Vagina (tissue), 2 donors: ENCODE results near the gene MAP1B. TPM values are rescaled to one million over a fixed set of nuclear protein-coding genes. Genes with fewer than 3 reads are reported as not detected.

Source experiments
- DNase-seq, 2 donors: peaks; one replicate each; pipeline ENCODE4 v3.0.0-alpha.2; 2017; ENCODE audit errors: extremely low spot score in 2 of 2
- H3K27ac ChIP-seq: fragments of 200-600 bp; sonication (generic); one replicate; pipeline ENCODE4 v1.5.1; 2019
- H3K27me3 ChIP-seq: fragments of 200-600 bp; sonication (generic); one replicate; pipeline ENCODE4 v1.5.1; 2019
- H3K36me3 ChIP-seq, 2 donors: fragments of 200-600 bp; sonication (generic); one replicate each; pipeline ENCODE4 v1.5.1; 2017 to 2019
- H3K4me1 ChIP-seq: fragments of 200-600 bp; sonication (generic); one replicate; pipeline ENCODE4 v1.5.1; 2019
- H3K4me3 ChIP-seq, 2 donors: fragments of 200-600 bp; sonication (generic); 1 replicate in 1 of 2; 2 replicates in 1 of 2; pipeline ENCODE4 v1.5.1; 2016 to 2019
- H3K9me3 ChIP-seq: fragments of 200-600 bp; sonication (generic); one replicate; pipeline ENCODE4 v1.5.1; 2019
- CTCF ChIP-seq, 3 experiments: fragments of 450-650 bp in 2 of 3; fragments of 200-600 bp in 1 of 3; sonication (generic) in 1 of 3; IDR thresholded peaks; one replicate each; pipeline ENCODE4 v1.5.1; 2017 to 2019; ENCODE audit warnings: antibody characterized with exemption in 3 of 3, mild to moderate bottlenecking in 2 of 3, moderate library complexity in 2 of 3
- POLR2A ChIP-seq, 2 donors: fragments of 450-650 bp; IDR thresholded peaks; one replicate each; pipeline ENCODE4 v1.6.1; 2017; ENCODE audit warnings: antibody characterized with exemption in 2 of 2, mild to moderate bottlenecking in 2 of 2, moderate library complexity in 2 of 2
- POLR2AphosphoS5 ChIP-seq, 2 donors: sonication (generic); formaldehyde crosslinking; IDR thresholded peaks; one replicate each; pipeline ENCODE4 v1.9.0; 2017; ENCODE audit warnings: antibody characterized with exemption in 2 of 2, mild to moderate bottlenecking in 2 of 2, low read depth in 1 of 2; ENCODE audit not compliant: insufficient read depth in 1 of 2
- intact Hi-C: fragments of 100-400 bp; cut with DNase I; formaldehyde crosslinking; loops from one replicate; pipeline ENCODE4 v1.15.1; 2023
- total RNA-seq: library from RNA; depleted of rRNA; stranded (reverse); fragments of >200 nt; gene quantifications from one replicate; pipeline ENCODE4 v1.2.3, GENCODE V29; 2016

The MAP1B gene
- total RNA-seq, 1 donor from 2014 or later, result 386 TPM

- no peak for TF ChIP-seq CTCF (IDR thresholded peaks at IDR 0.05)
- TF ChIP-seq POLR2AphosphoS5 (IDR thresholded peaks at IDR 0.05; ENCODE audit: insufficient read depth in 1 of 2, low read depth in 1 of 2), result no peak
- no peak for TF ChIP-seq POLR2A (IDR thresholded peaks at IDR 0.05)
- no peaks in the 10 kb centered on the region for H3K9me3 ChIP-seq
- intact Hi-C loops, result no loop called here
These were observed 65.5 kb downstream of the MAP1B start for GRCh38 chr5:72172786-72173185.

DNA sequence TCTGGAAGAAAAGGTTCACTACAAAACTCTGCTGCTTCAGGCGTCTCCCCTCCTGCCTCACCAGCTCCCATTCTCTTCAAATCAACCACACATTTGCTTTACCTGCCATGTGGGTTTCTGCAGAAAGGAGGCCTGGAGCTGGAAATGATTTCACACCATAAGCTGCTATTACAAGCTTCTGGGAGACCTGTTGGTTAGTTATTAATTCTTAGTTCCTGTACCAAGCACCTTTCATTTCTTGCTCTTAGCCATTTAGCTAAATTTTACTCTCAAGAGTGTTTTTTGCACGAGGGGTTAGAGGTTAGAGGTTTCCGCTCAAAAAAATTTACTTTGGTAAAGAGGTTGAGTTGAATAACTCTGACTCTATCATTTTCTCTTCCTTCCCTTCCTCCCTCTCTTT is 70.3 kb downstream of the MAP1B start:
- intact Hi-C loops, result no loop called here
- peaks cover 36% of the 10 kb centered on the region for H3K4me1 ChIP-seq

More at GRCh38 chr5:72172786-72173185, 65.5 kb downstream of the MAP1B start:
- no peak overlapping the region for H3K4me3 ChIP-seq
- H3K27ac ChIP-seq, result no peak overlapping the region
- H3K4me1 ChIP-seq, result no peaks in the 10 kb centered on the region
- no peaks in the 10 kb centered on the region for H3K36me3 ChIP-seq
- DNase-seq, result no peak
- no peaks in the 10 kb centered on the region for H3K27me3 ChIP-seq

DNA sequence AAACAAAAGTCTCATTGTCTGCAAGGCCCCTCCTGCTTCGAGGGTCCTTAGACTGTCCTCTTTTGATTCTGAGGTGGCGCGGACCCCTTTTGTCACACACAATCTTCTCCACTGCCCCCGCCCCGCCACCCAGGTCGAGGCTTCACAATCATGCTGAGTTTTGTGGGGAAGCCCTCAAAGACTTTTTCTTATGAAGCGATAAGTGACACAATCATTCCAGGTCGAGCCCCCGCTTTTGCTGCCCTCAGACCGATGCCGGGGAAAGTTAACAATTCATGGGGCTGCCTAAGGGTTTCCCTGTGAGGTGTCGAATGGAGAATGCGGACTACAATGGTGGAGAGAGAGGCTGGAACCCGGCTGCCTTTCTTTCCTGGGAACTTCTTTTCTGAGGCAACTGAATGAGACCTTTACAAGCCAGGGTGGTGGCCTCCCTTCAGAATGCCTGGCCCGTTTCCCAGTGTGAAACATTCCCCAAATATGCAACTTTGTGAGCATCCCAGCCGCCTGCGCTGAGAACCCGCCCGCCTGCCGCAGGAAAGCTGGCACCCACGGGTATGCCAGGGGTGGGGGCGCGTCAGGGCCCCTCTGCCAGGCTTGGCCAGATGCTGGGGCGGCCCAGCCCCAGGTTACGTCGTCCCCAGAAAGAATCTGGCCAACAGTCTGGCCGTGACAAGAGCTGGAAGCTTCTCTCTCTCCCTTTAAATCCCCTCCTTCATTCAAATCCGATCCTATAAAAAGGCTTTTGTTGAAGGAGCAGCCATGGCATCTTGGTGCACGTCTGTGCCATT is 71.9 kb downstream of the MAP1B start:
- peak overlapping the region; percentile 33 to 35 for H3K4me3 ChIP-seq
- DNase-seq, result no peak
- peak overlapping the region; percentile 65 for H3K27ac ChIP-seq
- H3K27me3 ChIP-seq, result no peaks in the 10 kb centered on the region
- peaks cover 36% of the 10 kb centered on the region for H3K4me1 ChIP-seq
- intact Hi-C loops, result no loop called here
- TF ChIP-seq POLR2A (IDR thresholded peaks at IDR 0.05) (no peak), POLR2AphosphoS5 (IDR thresholded peaks at IDR 0.05; ENCODE audit: insufficient read depth in 1 of 2, low read depth in 1 of 2) (peak in 1 of 2 donors; percentile 53)
- H3K9me3 ChIP-seq, result no peaks in the 10 kb centered on the region
- peaks cover 0 to 4% of the 10 kb centered on the region in 2 donors for H3K36me3 ChIP-seq

More for the DNA sequence above, 70.3 kb downstream of the MAP1B start:
- Histone ChIP-seq H3K9me3 (no peaks in the 10 kb centered on the region), H3K27me3 (no peaks in the 10 kb centered on the region), H3K4me3 (no peak overlapping the region), H3K27ac (no peak overlapping the region), H3K36me3 (no peaks in the 10 kb centered on the region)
- no peak for DNase-seq
- TF ChIP-seq POLR2AphosphoS5 (IDR thresholded peaks at IDR 0.05; ENCODE audit: insufficient read depth in 1 of 2, low read depth in 1 of 2), result no peak
- no peak for TF ChIP-seq CTCF (IDR thresholded peaks at IDR 0.05)
- TF ChIP-seq POLR2A (IDR thresholded peaks at IDR 0.05), result no peak

GRCh38 chr5:72179816-72180440 is 72.7 kb downstream of the MAP1B start:
- Histone ChIP-seq H3K4me3 (peak overlapping the region; percentile 33 to 35), H3K27me3 (no peaks in the 10 kb centered on the region), H3K36me3 (peaks cover 0 to 8% of the 10 kb centered on the region in 2 donors), H3K27ac (peak overlapping the region; percentile 65), H3K9me3 (no peaks in the 10 kb centered on the region), H3K4me1 (peaks cover 36% of the 10 kb centered on the region)
- intact Hi-C loops, result no loop called here
- TF ChIP-seq POLR2AphosphoS5 (IDR thresholded peaks at IDR 0.05; ENCODE audit: insufficient read depth in 1 of 2, low read depth in 1 of 2), result no peak
- TF ChIP-seq POLR2A (IDR thresholded peaks at IDR 0.05), result no peak
- no peak for TF ChIP-seq CTCF (IDR thresholded peaks at IDR 0.05)
- DNase-seq, result no peak

GRCh38 chr5:72180925-72181324 is 73.7 kb downstream of the MAP1B start:
- DNase-seq, result no peak
- no peak overlapping the region for H3K4me3 ChIP-seq
- no peaks in the 10 kb centered on the region for H3K27me3 ChIP-seq
- intact Hi-C loops, result no loop called here
- no peak for TF ChIP-seq POLR2A (IDR thresholded peaks at IDR 0.05)
- TF ChIP-seq POLR2AphosphoS5 (IDR thresholded peaks at IDR 0.05; ENCODE audit: insufficient read depth in 1 of 2, low read depth in 1 of 2), result no peak
- peaks cover 0 to 8% of the 10 kb centered on the region in 2 donors for H3K36me3 ChIP-seq
- H3K4me1 ChIP-seq, result peaks cover 36% of the 10 kb centered on the region
- H3K27ac ChIP-seq, result no peak overlapping the region
- H3K9me3 ChIP-seq, result no peaks in the 10 kb centered on the region
